Keratinocyte (primary cell): ENCODE data around the gene SLC16A2.

ENCODE experiments used
- EZH2 ChIP-seq: IDR thresholded peaks from one replicate; pipeline ENCODE4 v1.6.1; 2012; ENCODE audit warnings: inconsistent platforms, mild to moderate bottlenecking, low read length, moderate library complexity
- TF ChIP-seq, protein P1 (sequence below), 3 experiments: IDR thresholded peaks in 1 of 3; conservative IDR thresholded peaks in 1 of 3; optimal IDR thresholded peaks in 1 of 3; 2 replicates in 2 of 3; 3 replicates in 1 of 3; pipeline versions ENCODE3 to v1.5.1; 2011; ENCODE audit warnings: low read length in 3 of 3, mild to moderate bottlenecking in 3 of 3, moderate library complexity in 2 of 3, control low read depth in 1 of 3, inconsistent platforms in 1 of 3; ENCODE audit not compliant: insufficient read depth in 2 of 3; ENCODE audit errors: extremely low read depth in 1 of 3

DNA sequence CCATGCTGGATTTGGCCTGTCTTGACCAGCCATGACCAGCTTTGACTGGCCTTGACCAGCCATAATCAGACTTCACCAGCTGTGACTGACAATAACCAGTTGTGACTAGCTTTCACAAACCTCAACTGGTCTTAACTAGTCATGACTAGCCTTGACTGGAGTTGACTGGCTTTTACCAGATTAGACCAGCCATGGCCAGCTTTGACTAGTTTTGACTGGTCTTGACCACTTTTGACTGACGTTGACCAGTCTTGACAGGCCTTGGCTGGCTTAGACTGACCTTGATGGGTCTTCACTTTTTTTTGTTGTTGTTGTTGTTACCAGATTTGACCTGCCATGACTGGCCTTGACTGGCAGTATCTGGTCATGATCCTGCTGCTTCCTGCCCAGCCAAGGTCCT, 125.7 kb downstream of the SLC16A2 start:
- TF ChIP-seq, protein P1, sequence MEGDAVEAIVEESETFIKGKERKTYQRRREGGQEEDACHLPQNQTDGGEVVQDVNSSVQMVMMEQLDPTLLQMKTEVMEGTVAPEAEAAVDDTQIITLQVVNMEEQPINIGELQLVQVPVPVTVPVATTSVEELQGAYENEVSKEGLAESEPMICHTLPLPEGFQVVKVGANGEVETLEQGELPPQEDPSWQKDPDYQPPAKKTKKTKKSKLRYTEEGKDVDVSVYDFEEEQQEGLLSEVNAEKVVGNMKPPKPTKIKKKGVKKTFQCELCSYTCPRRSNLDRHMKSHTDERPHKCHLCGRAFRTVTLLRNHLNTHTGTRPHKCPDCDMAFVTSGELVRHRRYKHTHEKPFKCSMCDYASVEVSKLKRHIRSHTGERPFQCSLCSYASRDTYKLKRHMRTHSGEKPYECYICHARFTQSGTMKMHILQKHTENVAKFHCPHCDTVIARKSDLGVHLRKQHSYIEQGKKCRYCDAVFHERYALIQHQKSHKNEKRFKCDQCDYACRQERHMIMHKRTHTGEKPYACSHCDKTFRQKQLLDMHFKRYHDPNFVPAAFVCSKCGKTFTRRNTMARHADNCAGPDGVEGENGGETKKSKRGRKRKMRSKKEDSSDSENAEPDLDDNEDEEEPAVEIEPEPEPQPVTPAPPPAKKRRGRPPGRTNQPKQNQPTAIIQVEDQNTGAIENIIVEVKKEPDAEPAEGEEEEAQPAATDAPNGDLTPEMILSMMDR (optimal IDR thresholded peaks at IDR 0.05 in 1 of 3, IDR thresholded peaks at IDR 0.05 in 1 of 3, conservative IDR thresholded peaks at IDR 0.05 in 1 of 3; ENCODE audit: extremely low read depth in 1 of 3, insufficient read depth in 2 of 3, low read length in 3 of 3): no peak
- no peak for TF ChIP-seq EZH2
